Activated T-helper 1 cell treated with Interleukin-2 at 50 U/mL for 16 hours (primary cell): ENCODE measurements around the gene TFF3.

Source experiments
- DNase-seq: peaks from one replicate; pipeline ENCODE4 v3.0.0-alpha.2; 2020; ENCODE audit warnings: low read depth

TFF3 gene

DNA sequence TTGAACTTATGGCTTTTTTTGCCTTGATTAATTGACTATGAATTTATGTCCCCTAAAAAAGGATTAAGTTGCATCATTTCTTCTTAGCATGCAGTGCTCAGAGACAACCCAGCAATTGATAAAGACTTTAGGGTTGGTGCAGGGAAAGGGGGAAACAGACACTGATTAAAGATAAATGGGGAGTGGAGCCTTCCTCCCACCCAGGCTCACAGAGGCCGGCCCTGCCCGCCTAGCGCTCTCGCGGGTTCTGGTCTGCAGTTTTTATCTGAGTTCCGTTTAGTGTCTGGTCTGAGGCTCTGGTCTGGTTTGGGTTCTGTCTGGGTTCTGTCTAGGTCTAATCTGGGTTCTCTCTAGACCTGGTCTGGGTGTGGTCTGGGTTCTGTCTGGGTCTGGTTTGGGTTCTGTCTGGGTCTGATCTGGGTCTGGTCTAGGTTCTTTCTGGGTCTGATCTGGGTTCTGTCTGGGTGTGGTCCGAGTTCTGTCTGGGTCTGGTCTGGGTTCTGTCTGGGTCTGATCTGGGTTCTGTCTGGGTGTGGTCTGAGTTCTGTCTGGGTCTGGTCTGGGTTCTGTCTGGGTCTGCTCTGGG lies 48.1 kb downstream of the TFF3 start:
- no peak for DNase-seq

DNA sequence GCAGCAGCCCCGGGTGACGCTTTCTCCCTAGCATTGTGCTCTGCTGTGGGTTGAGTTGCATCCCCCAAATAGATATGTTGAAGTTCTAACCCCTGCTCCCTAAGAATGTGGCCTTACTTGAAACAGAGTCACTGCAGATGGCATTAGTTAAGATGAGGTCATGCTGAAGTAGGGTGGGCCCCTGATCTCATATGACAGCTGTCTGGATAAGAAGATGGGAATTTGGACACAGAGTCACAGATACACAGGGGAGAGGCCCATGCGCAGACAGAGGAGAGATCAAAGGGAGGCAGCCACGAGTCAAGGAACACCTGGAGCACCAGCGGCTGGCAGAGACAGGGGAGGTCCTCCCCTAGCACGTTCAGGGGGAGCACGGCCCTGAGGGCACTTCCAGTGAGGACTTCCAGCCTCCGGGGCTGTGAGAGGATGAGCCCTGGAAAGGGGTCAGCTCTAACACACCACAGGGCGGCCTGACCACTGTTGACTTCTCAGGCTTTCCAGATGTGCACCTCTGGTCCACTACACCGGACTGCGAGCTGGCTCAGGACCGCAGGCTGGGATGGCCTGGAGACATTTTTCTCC lies 49.9 kb downstream of the TFF3 start:
- DNase-seq = no peak

DNA sequence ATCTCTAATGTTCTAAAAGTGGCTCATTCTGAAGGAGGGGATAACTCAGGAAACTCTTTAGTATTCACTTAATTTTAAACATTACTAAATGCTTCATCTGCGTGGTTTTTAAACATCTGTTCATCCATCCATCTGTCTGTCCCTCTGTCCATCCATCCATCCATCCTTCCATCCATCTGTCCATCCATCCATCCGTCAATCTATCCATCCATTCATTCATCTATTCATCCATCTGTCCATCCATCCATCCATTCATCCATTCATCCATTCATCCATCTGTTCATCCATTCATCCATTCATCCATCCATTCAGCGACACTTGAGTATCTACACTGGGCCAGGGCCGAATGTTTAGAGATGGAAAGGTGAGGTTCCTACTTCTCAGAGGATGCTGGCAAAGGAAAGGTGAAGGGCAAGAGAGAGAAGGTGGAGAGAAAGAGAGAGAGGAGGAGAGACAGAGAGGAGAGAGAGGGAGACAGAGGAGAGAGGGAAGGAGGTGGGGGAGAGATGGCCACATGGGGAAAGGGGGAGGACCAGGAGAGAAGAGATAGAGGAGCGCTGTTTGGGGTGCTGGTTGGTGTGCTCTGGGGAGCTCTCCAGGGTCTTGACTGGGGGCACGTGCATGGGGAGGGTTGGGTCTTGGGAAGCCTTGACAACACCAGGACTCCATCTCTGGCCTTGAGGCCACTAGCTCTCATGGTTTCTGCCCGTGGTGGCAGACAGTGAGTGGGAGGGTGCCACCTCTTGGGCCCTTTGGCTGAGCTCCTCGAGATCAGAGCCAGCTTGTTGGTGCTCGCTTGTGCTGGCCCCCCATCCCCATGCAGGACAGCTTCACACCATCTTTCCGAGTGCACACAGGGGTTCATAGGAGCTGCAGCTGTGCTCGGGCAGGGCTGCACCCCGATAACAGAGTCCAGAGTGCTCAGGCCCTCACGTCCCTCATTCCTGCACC lies 50.7 kb downstream of the TFF3 start:
- DNase-seq = no peak

GRCh38 chr21:42263591-42264131 lies 51.5 kb downstream of the TFF3 start:
- no peak for DNase-seq

GRCh38 chr21:42262831-42263231 lies 52.4 kb downstream of the TFF3 start:
- no peak for DNase-seq

GRCh38 chr21:42261829-42262200 lies 53.4 kb downstream of the TFF3 start:
- no peak for DNase-seq
